ENCODE data around the gene PRKG1. TPM values are rescaled to one million over a fixed set of nuclear protein-coding genes. Genes with fewer than 3 reads are reported as not detected.

Gene PRKG1
- total RNA-seq, 1 donor from 2014 or later = 4.6 TPM

DNA sequence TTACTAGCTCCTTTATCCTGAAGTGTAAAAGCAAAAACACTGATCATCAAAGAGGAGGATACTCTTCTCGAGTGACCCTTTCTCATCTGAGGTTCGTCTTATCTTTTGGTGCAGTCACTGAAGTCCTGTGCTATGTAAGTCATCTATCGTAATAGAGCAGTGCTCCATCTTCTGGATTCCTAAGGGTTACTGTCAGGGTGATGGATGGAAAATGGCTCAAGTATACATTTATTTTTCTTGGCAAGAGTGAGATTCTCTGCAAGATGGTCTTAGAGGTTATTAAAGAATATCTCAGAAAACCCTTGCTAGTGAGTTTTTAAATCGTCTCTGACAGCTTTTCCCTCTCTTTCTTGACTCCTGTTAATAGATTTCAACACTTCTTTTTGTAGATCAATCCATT lies 12.4 kb downstream of the PRKG1 start:
- no peak overlapping the region for H3K27ac Mint-ChIP-seq
- H3K9me3 Mint-ChIP-seq (ENCODE audit: low read depth) = no peaks in the 10 kb centered on the region
- no peak overlapping the region for H3K4me3 Mint-ChIP-seq (ENCODE audit: low read depth)
- TF ChIP-seq, protein P1, sequence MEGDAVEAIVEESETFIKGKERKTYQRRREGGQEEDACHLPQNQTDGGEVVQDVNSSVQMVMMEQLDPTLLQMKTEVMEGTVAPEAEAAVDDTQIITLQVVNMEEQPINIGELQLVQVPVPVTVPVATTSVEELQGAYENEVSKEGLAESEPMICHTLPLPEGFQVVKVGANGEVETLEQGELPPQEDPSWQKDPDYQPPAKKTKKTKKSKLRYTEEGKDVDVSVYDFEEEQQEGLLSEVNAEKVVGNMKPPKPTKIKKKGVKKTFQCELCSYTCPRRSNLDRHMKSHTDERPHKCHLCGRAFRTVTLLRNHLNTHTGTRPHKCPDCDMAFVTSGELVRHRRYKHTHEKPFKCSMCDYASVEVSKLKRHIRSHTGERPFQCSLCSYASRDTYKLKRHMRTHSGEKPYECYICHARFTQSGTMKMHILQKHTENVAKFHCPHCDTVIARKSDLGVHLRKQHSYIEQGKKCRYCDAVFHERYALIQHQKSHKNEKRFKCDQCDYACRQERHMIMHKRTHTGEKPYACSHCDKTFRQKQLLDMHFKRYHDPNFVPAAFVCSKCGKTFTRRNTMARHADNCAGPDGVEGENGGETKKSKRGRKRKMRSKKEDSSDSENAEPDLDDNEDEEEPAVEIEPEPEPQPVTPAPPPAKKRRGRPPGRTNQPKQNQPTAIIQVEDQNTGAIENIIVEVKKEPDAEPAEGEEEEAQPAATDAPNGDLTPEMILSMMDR (IDR thresholded peaks at IDR 0.05; ENCODE audit: unreplicated experiment) = no peak
- peaks cover 5% of the 10 kb centered on the region for H3K4me1 Mint-ChIP-seq (ENCODE audit: low read depth)
- H3K36me3 Mint-ChIP-seq (ENCODE audit: insufficient read depth) = no peaks in the 10 kb centered on the region
- no peak for DNase-seq (ENCODE audit: low spot score, unreplicated experiment)
- H3K27me3 Mint-ChIP-seq = no peaks in the 10 kb centered on the region

DNA sequence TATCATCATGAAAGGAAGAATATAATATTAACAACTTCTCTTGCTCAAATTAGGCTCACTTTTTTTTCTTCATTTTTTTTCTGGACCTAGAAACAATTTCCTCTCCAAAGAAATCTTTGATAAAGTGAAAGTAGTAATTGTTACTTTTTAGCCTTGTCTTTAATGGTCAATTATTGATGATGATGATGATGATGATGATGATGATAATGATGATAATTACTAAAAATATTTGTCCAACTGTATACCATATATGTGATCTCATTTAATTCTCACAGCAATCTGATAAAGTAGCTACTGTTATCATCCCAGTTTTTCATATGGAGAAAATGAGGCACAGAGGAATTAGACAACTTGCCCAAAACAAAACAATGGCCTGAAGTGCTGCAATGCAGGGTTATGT lies 12.8 kb downstream of the PRKG1 start:
- no peaks in the 10 kb centered on the region for H3K27me3 Mint-ChIP-seq
- no peak for DNase-seq (ENCODE audit: low spot score, unreplicated experiment)
- no peaks in the 10 kb centered on the region for H3K9me3 Mint-ChIP-seq (ENCODE audit: low read depth)
- no peaks in the 10 kb centered on the region for H3K36me3 Mint-ChIP-seq (ENCODE audit: insufficient read depth)
- peaks cover 7% of the 10 kb centered on the region for H3K4me1 Mint-ChIP-seq (ENCODE audit: low read depth)
- no peak overlapping the region for H3K27ac Mint-ChIP-seq
- no peak overlapping the region for H3K4me3 Mint-ChIP-seq (ENCODE audit: low read depth)
- TF ChIP-seq, protein P1 (IDR thresholded peaks at IDR 0.05; ENCODE audit: unreplicated experiment) = no peak

DNA sequence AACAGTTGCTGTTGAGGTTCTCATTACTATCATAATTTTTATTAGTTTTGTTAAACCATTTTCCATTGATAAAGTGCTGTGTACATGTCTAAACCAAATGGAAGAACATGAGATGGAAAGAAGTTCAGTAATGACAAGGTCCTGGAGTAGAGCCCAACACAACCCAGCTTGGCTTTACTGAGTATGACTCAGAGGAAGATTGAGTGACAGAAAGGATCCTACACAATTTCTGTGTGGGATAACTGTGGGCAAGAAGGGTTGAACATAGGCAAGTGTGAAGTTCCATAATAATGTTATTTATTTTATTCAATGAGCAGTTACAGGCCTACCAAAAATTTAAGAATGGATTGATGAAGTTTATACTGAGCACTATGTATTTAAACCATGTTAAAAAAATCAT lies 15.9 kb downstream of the PRKG1 start:
- no peak for DNase-seq (ENCODE audit: low spot score, unreplicated experiment)
- no peak overlapping the region for H3K27ac Mint-ChIP-seq
- H3K36me3 Mint-ChIP-seq (ENCODE audit: insufficient read depth) = no peaks in the 10 kb centered on the region
- peaks cover 2% of the 10 kb centered on the region for H3K4me1 Mint-ChIP-seq (ENCODE audit: low read depth)
- TF ChIP-seq, protein P1 (IDR thresholded peaks at IDR 0.05; ENCODE audit: unreplicated experiment) = no peak
- H3K9me3 Mint-ChIP-seq (ENCODE audit: low read depth) = no peaks in the 10 kb centered on the region
- H3K27me3 Mint-ChIP-seq = no peaks in the 10 kb centered on the region
- no peak overlapping the region for H3K4me3 Mint-ChIP-seq (ENCODE audit: low read depth)

DNA sequence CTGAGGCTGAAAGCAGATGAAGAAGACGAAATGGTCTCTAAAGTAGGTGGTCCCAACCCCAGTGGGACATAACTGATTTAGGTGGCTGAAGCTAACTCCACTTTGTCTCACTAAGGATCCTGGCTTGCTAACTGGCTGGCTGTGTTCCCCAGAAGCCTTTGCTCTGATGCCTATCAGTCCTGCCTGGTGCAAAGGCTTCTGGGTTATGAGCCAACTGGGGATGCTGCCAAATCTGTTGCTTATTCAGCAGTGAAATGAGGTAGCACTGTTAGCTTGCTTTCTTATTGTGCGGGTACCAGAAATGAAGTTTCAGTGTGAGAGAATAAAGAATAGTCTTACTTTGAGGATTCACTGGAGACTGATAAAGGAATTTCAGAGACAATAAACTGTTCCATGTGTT lies 18.1 kb downstream of the PRKG1 start:
- Mint-ChIP-seq H3K27me3 (no peaks in the 10 kb centered on the region), H3K4me3 (ENCODE audit: low read depth) (no peak overlapping the region), H3K36me3 (ENCODE audit: insufficient read depth) (no peaks in the 10 kb centered on the region), H3K4me1 (ENCODE audit: low read depth) (peaks cover 2% of the 10 kb centered on the region), H3K27ac (no peak overlapping the region), H3K9me3 (ENCODE audit: low read depth) (no peaks in the 10 kb centered on the region)
- TF ChIP-seq, protein P1 (IDR thresholded peaks at IDR 0.05; ENCODE audit: unreplicated experiment) = no peak
- no peak for DNase-seq (ENCODE audit: low spot score, unreplicated experiment)

DNA sequence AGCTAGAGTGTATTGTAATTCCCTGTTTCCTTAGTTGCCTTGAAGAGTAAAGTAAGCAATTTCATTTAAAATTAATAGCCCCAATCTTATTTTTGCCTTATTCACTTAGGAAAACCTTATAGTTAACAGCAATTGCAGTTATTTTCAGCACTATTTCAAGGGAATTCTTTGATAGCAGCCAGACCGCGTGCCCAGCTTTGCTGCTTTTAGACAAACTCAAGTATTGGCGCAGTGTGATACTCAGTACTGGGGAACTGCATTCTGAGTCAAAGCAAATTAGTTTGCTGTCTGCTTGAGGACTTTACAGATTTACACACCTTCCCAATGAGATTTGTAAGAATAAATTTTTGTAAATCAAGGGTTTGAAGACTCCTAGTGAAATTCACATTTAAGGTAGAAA lies 21.2 kb downstream of the PRKG1 start:
- Mint-ChIP-seq H3K4me3 (ENCODE audit: low read depth) (no peak overlapping the region), H3K9me3 (ENCODE audit: low read depth) (no peaks in the 10 kb centered on the region), H3K27ac (no peak overlapping the region), H3K27me3 (no peaks in the 10 kb centered on the region), H3K4me1 (ENCODE audit: low read depth) (peaks cover 2% of the 10 kb centered on the region), H3K36me3 (ENCODE audit: insufficient read depth) (no peaks in the 10 kb centered on the region)
- DNase-seq (ENCODE audit: low spot score, unreplicated experiment) = no peak
- TF ChIP-seq, protein P1 (IDR thresholded peaks at IDR 0.05; ENCODE audit: unreplicated experiment) = no peak

Measured in progenitor cell of endocrine pancreas (in vitro differentiated cells).